ENCODE data around the gene ANKRD35.

DNA sequence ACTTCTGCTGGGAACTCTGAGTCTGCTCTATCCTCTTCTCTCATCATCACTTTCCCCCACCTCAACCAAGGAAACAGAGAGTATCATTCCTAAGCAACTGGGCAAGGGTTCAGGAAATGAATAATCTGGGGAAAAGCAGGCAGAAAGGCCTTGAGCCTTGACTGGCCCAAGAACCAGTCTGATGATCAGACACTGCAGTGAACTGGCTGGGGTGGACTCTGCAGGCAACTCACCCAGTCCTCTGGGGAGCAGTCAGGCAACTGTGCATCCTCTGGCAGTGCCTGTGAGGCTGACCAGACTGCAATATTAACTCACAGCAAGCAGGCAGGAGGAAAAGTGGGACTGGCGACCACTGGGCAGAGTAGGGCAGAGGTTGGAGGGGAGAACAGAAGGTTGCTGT lies 991 bp downstream of the ANKRD35 start:
- TF ChIP-seq, protein P1, sequence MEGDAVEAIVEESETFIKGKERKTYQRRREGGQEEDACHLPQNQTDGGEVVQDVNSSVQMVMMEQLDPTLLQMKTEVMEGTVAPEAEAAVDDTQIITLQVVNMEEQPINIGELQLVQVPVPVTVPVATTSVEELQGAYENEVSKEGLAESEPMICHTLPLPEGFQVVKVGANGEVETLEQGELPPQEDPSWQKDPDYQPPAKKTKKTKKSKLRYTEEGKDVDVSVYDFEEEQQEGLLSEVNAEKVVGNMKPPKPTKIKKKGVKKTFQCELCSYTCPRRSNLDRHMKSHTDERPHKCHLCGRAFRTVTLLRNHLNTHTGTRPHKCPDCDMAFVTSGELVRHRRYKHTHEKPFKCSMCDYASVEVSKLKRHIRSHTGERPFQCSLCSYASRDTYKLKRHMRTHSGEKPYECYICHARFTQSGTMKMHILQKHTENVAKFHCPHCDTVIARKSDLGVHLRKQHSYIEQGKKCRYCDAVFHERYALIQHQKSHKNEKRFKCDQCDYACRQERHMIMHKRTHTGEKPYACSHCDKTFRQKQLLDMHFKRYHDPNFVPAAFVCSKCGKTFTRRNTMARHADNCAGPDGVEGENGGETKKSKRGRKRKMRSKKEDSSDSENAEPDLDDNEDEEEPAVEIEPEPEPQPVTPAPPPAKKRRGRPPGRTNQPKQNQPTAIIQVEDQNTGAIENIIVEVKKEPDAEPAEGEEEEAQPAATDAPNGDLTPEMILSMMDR (IDR thresholded peaks at IDR 0.05) = no peak
- no peak for TF ChIP-seq POLR2A (IDR thresholded peaks at IDR 0.05)

Measured in thyroid gland (tissue), 4 donors.